ENCODE measurements around the gene ZNF444. TPM values are rescaled to one million over a fixed set of nuclear protein-coding genes. Genes with fewer than 3 reads are reported as not detected.
"Not testable (repeated sequence)": the region's sequence is repeated elsewhere in the genome, so short reads cannot be mapped to it uniquely, and the experiment has no call there.

The ZNF444 gene
- total RNA-seq, 1 donor: 12.1 TPM

DNA sequence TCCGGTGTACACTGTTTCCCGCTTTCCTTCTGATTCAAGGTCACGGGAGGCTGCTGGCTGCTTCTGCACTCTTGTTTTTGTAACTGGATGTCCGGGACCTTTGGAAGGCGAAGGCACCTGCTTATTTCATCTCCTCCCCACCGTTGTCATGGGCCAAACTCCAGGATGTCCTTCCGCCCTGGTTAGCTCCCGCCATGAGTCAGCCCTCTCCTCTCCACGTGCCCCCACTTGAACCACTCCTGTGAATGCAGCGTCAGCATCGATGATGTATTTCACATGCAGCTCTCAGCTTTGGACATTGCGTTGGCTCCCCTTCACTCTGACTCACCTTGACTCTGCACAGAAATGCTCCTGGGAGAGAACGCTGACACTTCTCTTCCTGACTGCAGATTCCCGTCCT, 29.2 kb downstream of the ZNF444 start:
- no peak for DNase-seq (ENCODE audit: low read depth in 2 of 3, low spot score in 2 of 3)

DNA sequence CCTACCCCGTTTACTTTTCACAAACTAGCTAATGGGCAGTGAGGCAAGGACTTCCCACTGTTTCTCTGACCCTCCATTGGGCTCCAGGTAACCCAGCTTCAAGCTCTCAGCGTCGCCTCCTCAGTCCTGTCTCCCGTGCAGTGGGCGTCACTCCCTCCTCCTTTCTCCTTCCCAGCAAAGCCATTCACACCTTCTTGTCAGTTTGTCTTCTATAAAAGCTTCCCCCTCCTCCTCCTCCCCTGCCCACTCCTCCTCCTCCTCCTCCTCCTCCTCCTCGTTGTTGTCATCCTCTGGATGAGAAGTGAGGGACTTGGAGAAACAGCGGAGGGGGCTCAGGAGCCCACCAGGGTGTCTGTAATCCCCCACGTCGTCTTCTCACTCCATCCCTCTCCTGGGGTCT, 33.0 kb downstream of the ZNF444 start:
- DNase-seq (ENCODE audit: low read depth in 2 of 3, low spot score in 2 of 3): no peak

DNA sequence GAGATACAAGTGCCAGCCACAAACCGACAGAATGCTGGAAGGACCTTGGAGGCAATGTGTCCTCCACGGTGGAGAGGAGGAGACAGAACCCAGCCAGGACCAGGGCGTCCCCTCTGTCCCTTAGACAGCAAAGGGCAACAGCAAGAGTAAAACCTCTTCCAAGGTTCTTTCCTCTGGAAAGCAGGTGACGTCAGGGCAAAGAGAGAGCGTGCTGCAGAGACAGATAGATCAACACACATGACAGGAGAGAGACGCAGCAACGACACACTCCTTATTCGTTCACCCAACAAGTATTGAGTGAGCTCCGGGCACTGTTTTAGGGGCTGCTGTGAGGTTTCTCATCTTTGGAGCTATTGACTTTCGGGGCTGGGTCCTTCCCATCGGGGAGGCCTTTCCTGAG, 33.5 kb downstream of the ZNF444 start:
- no peak for DNase-seq (ENCODE audit: low read depth in 2 of 3, low spot score in 2 of 3)

DNA sequence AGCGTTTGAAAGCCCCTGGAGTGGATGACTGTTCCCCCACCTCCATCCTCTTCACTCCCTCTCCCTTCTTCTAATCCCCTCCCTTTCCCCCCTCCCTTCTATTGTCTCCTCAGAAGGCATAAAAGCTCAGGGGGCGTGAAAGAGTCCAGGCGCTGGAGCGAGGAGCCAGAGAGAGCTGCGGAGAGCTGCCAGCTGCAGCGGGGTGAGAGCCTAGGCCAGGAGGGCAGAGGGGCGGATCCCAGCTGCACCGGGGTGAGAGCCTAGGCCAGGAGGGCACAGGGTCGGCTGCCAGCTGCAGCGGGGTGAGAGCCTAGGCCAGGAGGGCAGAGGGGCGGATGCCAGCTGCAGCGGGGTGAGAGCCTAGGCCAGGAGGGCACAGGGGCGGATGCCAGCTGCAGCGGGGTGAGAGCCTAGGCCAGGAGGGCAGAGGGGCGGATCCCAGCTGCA, 34.8 kb downstream of the ZNF444 start, which contains the start of gene GALP:
Gene GALP, plus strand, starts transcription at position 148 of the 447 bp plus-strand sequence. CDS start 1,101 bp downstream, outside the sequence.
- DNase-seq (ENCODE audit: low read depth in 2 of 3, low spot score in 2 of 3): not testable (repeated sequence)

DNA sequence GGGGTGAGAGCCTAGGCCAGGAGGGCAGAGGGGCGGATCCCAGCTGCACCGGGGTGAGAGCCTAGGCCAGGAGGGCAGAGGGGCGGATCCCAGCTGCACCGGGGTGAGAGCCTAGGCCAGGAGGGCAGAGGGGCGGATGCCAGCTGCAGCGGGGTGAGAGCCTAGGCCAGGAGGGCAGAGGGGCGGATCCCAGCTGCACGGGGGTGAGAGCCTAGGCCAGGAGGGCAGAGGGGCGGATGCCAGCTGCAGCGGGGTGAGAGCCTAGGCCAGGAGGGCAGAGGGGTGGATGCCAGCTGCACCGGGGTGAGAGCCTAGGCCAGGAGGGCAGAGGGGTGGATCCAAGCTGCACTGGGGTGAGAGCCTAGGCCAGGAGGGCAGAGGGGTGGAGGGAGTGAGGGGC, 35.2 kb downstream of the ZNF444 start:
- not testable (repeated sequence) for DNase-seq (ENCODE audit: low read depth in 2 of 3, low spot score in 2 of 3)

DNA sequence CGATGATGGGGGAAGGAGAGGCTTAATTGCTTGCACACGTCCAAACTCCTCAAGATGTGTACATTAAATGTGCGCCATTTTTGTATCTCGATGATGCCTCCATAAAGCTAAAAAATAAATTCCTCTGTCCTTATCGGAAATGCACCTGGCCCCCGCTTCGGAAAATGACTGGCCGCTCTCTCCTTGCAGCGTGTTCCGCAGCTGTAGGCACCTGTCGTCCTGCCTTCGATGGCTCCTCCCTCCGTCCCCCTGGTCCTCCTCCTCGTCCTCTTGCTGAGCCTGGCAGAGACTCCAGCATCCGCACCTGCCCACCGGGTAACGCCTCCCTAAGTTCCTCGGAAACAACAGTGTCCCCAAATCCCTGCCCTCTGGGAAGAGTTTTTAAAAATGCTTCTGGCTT, 35.8 kb downstream of the ZNF444 start:
- no peak for DNase-seq (ENCODE audit: low read depth in 2 of 3, low spot score in 2 of 3)

DNA sequence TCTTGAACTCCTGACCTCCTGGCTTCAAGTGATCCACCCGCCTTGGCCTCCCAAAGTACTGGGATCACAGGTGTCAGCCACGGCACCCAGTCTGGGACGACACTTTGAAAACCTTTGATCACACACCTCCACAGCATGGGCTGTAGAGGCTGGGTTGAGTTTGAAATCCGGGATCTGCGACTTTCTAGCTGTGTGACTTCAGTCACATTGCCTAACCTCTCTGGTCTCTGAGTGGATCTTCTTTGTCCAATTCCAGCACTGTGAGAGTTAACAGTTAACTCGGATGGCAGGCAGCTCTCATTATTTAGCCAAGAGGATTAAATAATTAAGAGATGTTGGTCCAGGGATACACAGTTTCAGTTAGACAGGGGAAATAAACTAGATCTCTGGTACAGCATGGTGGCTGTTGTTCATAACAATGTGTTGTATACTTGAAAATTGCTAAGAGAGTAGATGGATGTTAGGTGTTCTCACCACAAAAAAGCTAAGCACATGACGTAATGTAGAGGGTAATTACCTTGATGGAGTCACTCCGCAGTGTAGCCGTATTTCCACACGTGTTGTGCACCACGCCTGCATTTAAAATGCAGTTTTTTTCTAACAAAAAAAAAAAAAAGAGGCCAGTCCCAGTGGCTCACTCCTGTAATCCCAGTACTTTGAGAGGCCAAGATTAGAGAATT, 36.6 kb downstream of the ZNF444 start:
- no peak for DNase-seq (ENCODE audit: low read depth in 2 of 3, low spot score in 2 of 3)

DNA sequence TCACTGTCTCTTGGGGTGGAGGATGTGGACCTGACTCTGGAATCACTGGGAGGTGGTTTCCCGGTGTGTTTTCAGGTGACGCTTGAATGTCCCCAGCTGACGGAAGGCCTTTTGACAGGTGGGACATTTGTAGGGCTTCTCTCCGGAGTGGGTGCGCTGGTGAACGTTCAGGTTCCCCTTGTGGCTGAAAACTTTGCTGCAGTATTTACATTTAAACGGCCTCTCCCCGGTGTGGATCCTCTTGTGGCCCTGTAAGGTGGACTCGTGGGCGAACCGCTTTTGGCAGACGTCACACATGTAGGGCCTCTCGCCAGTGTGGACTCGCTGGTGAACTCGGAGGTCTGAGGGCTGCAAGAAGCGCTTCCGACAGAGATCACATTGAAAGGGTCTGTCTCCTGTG, 48.7 kb downstream of the ZNF444 start:
- DNase-seq (ENCODE audit: low read depth in 2 of 3, low spot score in 2 of 3): no peak

DNA sequence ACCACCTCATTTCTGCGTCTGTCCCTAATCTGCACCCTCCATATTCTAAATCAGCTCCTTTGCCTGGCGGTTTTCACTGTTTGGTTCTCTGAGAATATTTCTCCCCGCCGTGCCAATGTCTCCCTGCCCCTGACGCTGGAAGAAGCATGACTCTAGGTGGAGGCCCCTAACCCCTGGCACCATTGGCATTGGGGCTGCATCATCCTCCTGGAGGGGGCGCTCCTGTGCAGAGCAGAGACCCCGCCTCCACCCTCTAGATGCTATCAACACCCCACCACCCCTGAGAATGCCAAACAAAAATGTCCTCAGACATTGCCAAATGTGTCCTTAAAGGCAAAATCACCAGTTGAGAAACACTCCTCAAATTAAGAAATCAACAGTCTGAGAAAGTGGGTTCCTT, 50.0 kb downstream of the ZNF444 start:
- no peak for DNase-seq (ENCODE audit: low read depth in 2 of 3, low spot score in 2 of 3)

DNA sequence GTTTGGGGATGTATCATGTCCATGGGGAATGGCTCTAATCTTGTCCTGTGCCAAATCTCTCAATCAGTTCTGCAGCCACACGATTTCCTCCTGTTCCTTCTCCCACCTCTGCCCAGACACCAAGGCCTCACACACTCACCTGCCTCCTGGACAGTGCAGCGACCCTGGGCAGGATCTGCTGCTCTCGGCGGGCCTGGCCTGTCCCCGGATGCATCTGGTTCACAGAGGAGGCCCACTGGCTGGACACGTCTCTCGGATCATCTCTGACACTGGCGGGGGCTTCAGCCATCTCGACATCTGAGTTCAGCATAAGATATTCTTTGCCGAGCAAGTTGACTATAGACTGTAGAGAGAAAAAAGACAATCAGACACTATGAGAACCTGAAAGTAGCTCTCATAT, 50.6 kb downstream of the ZNF444 start:
- DNase-seq (ENCODE audit: low read depth in 2 of 3, low spot score in 2 of 3): no peak

DNA sequence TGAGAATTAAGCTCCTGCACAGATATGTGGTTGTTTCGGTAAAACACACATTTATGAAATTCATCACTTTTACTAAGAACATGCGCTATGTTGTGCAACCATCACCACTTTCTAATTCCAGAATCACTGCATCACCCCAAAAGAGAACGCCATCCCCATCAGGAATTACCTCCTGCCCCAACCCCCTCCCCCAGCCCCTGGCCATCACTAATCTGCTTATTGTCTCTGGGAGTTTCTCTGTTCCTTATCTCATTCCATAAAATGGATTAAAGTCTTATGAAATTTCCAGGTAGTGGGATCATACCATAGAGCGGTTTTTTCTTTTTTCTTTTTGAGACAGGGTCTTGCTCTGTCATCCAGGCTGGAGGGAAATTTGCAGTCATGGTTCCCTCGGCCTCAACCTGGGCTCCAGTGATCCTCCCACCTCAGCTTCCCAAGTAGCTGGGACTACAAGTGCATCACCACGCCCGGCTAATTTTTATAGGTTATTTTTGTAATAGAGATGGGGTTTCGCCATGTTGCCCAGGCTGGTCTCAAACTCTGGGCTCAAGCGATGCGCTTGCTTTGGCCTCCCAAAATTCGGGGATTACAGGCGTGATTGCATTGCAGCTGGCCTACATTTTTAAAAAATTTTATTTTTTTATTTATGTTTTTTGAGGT, 53.0 kb downstream of the ZNF444 start:
- no peak for DNase-seq (ENCODE audit: low read depth in 2 of 3, low spot score in 2 of 3)

DNA sequence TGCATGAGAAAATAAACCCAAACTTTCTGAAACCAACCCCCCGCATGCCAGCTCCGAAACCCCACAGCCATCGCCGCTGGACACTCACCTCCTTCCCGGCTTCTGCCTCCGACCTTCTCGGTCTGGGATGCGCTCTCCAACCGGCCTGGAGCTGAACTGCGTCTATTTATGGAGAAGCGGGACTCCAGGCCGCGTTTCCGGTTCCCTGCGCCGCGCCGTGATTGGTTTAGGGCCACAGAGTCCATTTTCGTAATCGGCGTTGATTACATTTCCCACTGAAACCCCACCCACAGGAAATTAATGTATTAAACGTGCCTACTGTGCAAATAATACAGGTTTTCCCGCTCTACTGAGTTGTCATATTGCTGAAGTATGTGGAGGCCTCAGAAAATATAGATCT, 56.6 kb downstream of the ZNF444 start, which contains the start of gene ZSCAN5B:
Gene ZSCAN5B, minus strand, starts transcription at position 138 of the 400 bp plus-strand sequence. CDS start 4,731 bp downstream, outside the sequence.
- DNase-seq (ENCODE audit: low read depth in 2 of 3, low spot score in 2 of 3): not testable (repeated sequence)

DNA sequence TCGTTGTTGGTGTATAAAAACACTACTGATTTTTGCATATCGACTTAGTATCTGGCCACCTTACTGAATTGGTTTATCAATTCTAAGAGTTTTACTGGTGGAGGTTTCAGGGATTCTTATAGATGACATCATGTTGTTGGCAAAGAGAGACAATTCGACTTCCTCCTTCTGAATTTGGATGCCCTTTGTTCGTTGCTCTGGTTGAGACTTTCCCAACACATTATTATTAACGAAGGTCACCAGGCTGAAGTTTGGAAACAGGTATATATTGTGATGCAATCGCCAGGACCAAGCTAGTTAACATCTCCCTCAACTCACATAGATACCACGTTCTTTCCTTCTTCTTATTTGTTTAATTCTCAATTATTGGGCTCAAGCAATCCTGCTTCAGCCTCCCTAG, 58.6 kb downstream of the ZNF444 start:
- DNase-seq (ENCODE audit: low read depth in 2 of 3, low spot score in 2 of 3): no peak

DNA sequence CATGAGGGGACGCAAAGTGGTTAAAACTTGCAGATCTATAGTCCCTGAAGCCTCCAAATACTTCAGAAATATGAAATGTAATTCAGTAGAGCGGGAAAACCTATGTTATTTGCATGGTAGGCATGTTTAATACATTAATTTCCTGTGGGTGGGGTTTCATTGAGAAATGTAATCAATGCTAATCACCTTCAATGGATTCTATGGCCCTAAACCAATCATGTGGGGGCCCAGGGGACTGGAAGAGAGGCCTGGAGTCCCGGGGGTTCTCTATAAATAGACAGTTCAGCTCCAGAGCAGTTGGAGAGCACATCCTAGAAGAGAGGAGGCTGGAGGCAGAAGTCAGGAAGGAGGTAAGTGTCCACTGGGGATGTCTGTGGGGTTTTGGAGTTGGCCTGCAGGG, 60.9 kb downstream of the ZNF444 start, which contains the start of gene ZSCAN5C:
Gene ZSCAN5C, plus strand, starts transcription at position 301 of the 400 bp plus-strand sequence. CDS start 3,641 bp downstream, outside the sequence.
- no peak for DNase-seq (ENCODE audit: low read depth in 2 of 3, low spot score in 2 of 3)

DNA sequence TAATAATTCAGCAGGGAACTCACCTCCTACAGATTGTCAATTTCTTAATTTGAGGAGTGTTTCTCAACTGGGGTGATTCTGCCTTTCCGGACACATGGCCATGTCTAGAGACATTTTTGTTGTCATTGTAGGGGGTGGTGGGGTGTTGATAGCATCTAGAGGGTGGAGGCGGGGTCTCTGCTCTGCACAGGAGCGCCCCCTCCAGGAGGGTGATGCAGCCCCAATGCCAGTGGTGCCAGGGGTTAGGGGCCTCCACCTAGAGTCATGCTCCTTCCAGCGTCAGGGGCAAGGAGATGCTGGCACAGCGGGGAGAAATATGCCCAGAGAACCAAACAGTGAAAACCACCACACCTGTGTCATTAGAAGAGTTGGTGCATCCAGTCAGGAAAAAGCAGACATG, 66.5 kb downstream of the ZNF444 start:
- not testable (repeated sequence) for DNase-seq (ENCODE audit: low read depth in 2 of 3, low spot score in 2 of 3)

DNA sequence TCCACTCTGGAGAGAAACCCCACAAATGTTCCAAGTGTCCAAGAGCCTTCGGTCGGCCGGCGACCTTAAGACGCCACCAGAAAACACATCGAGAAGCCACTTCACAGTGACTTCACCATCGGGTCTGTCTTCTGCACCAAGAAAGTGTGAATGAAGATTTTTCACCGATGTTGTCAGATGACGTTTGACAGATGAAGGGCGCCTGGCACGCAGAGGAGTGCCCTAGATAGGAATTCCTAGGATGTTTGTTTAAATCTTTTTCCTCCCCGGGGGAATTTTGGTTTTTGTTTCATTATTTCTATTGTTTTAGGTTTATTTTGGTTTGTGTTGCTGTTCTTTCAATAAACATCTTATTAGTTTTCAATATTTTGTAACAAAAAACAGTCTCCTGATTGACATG, 68.0 kb downstream of the ZNF444 start:
- DNase-seq (ENCODE audit: low read depth in 2 of 3, low spot score in 2 of 3): no peak

DNA sequence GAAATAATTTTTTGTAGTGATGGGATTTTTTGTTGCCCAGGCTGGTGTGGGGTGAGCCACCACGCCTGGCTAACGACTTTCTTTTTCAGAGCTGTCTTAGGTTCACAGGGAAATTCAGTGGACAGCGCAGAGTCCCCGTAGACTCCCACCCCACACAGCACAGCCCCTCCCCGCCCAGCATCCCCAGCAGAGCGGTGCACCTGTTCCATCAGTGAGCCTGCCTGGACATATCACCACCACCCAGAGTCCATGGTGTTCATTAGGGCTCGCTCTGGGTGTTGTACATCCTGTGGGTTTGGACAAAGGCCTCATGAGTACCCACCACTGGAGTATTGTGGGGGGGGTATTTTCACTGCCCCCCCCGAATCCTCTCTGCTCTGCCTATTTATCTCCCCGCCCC, 68.9 kb downstream of the ZNF444 start:
- DNase-seq (ENCODE audit: low read depth in 2 of 3, low spot score in 2 of 3): not testable (repeated sequence)

Small RNA genes lying within 50 kb of the gene (small RNA-seq; reads per million reads assigned to genes)
- gene AC024580.2 (not detected), gene RF00019 (not detected)

Other genes with a start within 250 kb of the ZNF444 start
- gene NLRP13, start 209.0 kb upstream of the ZNF444 start, total RNA-seq: not detected
- not detected for gene NLRP8, start 193.5 kb upstream of the ZNF444 start, total RNA-seq
- gene NLRP5, start 154.5 kb upstream of the ZNF444 start, total RNA-seq: not detected
- 40.1 TPM for gene ZNF787, start 20.0 kb upstream of the ZNF444 start, total RNA-seq
- gene GALP, start 34.7 kb downstream of the ZNF444 start, total RNA-seq: not detected
- not detected for gene ZSCAN5B, start 56.5 kb downstream of the ZNF444 start, total RNA-seq
- gene ZSCAN5C, start 61.0 kb downstream of the ZNF444 start, total RNA-seq: not detected
- gene EDDM13, start 131.5 kb downstream of the ZNF444 start, total RNA-seq: not detected
- 11.3 TPM for gene ZSCAN5A, start 173.6 kb downstream of the ZNF444 start, total RNA-seq